ENCODE measurements around the gene SRPRA.

SRPRA gene

GRCh38 chr11:126229858-126230540 is 38.7 kb downstream of the SRPRA start:
- no peak for DNase-seq

- no peak for DNase-seq
These were observed 42.2 kb downstream of the SRPRA start for GRCh38 chr11:126226334-126227084.

DNA sequence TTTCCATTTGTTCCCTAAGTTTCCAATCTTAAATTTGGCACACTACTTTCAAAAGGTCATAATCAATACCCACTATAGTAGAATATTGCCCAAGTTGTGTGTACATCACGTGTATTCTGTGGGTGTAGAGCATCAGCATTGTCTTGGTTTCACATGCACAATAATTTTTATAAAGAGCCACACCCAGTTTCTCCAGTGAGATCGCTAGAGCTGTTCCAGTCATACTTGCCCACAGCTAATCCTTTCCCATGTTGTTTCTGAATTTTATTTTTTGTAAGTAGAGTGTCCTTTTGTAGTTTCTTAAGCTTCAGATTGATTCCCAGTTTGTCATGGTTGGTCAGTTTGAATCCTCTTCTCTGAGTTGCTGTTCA is 43.4 kb downstream of the SRPRA start:
- no peak for DNase-seq

- no peak for DNase-seq
These were observed 43.9 kb downstream of the SRPRA start for GRCh38 chr11:126224647-126225294.

- DNase-seq = no peak
These were observed 49.1 kb downstream of the SRPRA start for GRCh38 chr11:126219547-126219946.

DNA sequence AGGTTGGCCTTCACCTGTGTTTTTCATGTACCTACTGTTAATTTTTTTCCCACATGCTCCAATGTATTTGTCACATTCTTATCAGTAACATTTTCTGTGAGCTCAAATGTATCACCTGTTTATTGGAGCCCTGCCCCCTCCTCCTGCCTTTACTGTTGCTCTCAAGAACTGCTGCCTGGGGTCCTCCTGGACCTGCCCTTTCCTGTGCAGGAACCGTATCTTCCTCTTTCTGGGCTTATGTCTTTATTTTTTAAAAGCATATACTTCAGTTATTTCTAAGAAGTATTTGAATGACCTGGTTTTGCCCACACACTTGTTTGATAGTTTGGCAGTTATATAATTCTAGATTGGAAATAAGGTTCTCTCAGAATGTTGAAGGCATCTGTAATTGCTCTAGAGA is 51.2 kb downstream of the SRPRA start:
- DNase-seq = no peak

- DNase-seq = no peak
These were observed 52.0 kb downstream of the SRPRA start for GRCh38 chr11:126216526-126217305.

DNA sequence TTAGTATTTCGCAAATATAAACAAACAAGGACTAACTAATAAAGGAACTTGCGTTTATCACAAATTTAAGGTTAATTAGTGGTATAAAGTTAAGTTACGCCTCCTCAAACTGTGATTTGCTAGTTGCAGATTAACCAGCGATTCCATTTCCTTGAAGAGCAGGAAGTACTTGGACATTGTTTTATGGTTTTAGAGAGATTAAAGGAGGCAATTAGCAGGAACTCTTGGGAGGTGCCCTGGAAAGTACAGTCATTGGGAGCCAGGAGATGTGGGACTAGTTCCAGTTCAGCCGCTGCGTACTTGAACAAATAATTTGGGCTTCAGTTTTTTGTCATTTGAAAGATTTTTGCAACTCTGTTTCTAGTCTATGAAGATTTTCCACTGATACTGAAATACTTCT is 53.9 kb downstream of the SRPRA start:
- no peak for DNase-seq

DNA sequence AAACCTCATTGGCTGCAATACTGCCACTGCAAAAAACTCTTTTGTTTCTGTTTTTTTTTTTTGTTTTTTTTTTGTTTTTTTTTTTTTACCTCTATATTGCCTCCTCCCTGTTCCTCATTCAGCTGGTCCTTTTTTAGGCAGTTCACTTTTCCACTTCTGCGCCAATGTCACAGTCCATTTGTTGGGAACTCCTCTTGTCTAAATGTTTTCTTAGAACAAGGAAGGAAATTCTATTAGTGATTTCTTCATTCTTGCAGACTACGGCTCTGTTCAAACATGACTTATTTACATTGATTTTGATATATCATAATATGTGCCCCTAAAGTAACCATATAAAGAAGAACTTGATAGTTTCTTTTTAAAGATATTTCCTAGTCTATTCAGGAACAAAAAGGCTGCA is 54.3 kb downstream of the SRPRA start:
- no peak for DNase-seq
